K562 treated with DMSO at 1 percent for 4 hours (cell line): ENCODE data around the gene CCDC116. TPM values are rescaled to one million over a fixed set of nuclear protein-coding genes. Genes with fewer than 3 reads are reported as not detected.

Experiments used
- total RNA-seq: library from RNA; unstranded; fragments of 300-600 nt; gene quantifications from 2 replicates; pipeline ENCODE4 v1.2.3, GENCODE V29; 2022; ENCODE audit not compliant: insufficient read depth

The CCDC116 gene
- total RNA-seq = 2.4 and 3.6 TPM in 2 replicates

GRCh38 chr22:21632237-21632895 is at the start of gene CCDC116:
CCDC116 (plus strand) TSS chr22:21632760; CDS start chr22:21633182, 422 bp downstream.

GRCh38 chr22:21629255-21630149 is 3.1 kb upstream of the CCDC116 start, which contains the start of gene YDJC:
YDJC (minus strand) TSS chr22:21630022; CDS start chr22:21630014, 8 bp downstream.

GRCh38 chr22:21641789-21642583 is 9.4 kb downstream of the CCDC116 start, which contains the start of gene SDF2L1:
SDF2L1 (plus strand) TSS chr22:21642302; CDS start chr22:21642337, 35 bp downstream.

Other genes with a start within 250 kb of the CCDC116 start
- gene RIMBP3B, start 249.0 kb upstream of the CCDC116 start, total RNA-seq = 0.22 TPM in 1 of 2 replicates, not detected in the other
- 46.7 and 55.7 TPM in 2 replicates for gene HIC2, start 215.4 kb upstream of the CCDC116 start, total RNA-seq
- gene TMEM191C, start 165.4 kb upstream of the CCDC116 start, total RNA-seq = 9.1 and 19.9 TPM in 2 replicates
- 0.35 and 1.1 TPM in 2 replicates for gene RIMBP3C, start 81.3 kb upstream of the CCDC116 start, total RNA-seq
- gene UBE2L3, start 65.0 kb upstream of the CCDC116 start, total RNA-seq = 201 and 254 TPM in 2 replicates
- gene YDJC, start 2.7 kb upstream of the CCDC116 start, total RNA-seq = 420 and 429 TPM in 2 replicates
- gene SDF2L1, start 9.5 kb downstream of the CCDC116 start, total RNA-seq = 510 and 661 TPM in 2 replicates
- gene PPIL2, start 33.3 kb downstream of the CCDC116 start, total RNA-seq = 88.8 and 103 TPM in 2 replicates
- gene YPEL1, start 103.0 kb downstream of the CCDC116 start, total RNA-seq = 2.2 and 7.5 TPM in 2 replicates
- 239 and 265 TPM in 2 replicates for gene MAPK1, start 234.9 kb downstream of the CCDC116 start, total RNA-seq